Stimulated activated CD8-positive, alpha-beta memory T cell treated with anti-CD3 and anti-CD28 coated beads, Interleukin-7, amount 100 ng/mL, for 24 hours (primary cell): ENCODE results near the gene IGSF5.

Experiments used
- DNase-seq: peaks from one replicate; pipeline ENCODE4 v3.0.0-alpha.2; 2020; ENCODE audit warnings: low read depth

IGSF5 gene

GRCh38 chr21:39825250-39825649 lies 80.3 kb downstream of the IGSF5 start:
- DNase-seq = no peak

DNA sequence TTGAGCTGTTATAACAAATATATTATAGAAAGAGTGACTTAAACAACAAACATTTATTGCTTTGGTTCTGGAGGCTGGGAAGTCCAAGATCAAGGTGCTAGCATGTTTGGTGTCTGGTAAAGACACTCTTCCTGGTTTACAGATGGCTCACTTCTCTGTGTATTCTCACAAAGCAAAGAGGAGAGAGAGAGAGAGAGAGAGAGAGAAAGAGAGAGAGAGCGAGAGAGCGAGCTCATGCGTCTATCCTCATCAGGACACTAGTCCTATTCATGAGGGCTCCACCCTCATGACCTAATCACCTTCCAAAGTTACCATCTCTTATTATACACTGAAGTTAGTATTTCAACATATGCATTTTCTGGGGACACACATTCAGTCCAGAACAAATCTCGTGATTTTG lies 89.6 kb downstream of the IGSF5 start:
- DNase-seq = no peak

DNA sequence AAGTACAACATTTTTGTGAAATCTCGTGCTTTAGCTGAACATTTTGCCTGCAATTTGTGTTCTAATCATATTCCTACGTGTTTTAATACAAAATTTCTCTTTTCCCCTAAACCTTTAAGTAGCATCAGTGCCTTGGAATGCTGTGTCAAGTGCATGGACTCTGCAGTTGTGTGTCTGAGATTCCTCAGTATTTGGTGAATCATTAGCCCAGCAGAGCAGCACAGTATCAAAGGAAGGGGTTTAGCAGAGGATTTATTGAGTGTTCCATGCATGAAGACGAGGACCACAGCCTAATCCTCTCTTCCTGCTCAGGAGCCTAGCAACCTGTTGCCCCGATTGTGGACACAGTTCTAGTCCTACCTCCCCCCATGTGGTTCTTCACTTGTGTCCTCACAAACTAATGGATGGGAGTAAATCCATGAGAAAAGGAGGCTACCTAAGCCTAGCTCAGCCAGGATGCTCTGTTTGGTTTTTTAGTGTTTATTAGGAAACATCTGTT lies 92.9 kb downstream of the IGSF5 start:
- no peak for DNase-seq

GRCh38 chr21:39840373-39841097 lies 95.6 kb downstream of the IGSF5 start:
- no peak for DNase-seq

- DNase-seq = no peak
These were observed 97.9 kb downstream of the IGSF5 start for GRCh38 chr21:39842741-39843459.

DNA sequence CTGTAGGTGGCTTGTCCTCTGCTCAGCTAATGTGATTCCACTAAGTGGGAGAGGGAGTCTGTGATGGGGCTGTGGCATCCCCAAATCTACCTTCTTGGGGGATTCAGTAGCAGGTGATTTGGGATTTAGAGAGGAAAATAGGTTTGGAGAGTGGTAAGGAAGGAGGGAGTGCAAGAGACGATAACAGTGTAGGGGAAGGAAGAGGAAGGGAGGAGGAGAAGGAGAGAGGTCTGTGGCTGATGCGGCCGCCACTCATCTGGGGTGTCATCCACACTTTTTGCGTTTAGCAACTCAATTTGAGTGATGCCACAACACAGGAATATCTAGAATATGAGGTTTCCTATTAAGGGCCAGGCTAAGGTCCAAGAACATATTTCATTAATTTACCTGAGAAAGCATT lies 98.5 kb downstream of the IGSF5 start:
- DNase-seq = no peak

GRCh38 chr21:39843916-39844315 lies 98.9 kb downstream of the IGSF5 start:
- no peak for DNase-seq

- no peak for DNase-seq
These were observed 100.7 kb downstream of the IGSF5 start for GRCh38 chr21:39845571-39846130.

- no peak for DNase-seq
These were observed 102.9 kb downstream of the IGSF5 start for GRCh38 chr21:39847877-39848276.

GRCh38 chr21:39849014-39849655 lies 104.2 kb downstream of the IGSF5 start:
- DNase-seq = no peak

GRCh38 chr21:39850333-39850732 lies 105.3 kb downstream of the IGSF5 start:
- no peak for DNase-seq

- no peak for DNase-seq
These were observed 106.1 kb downstream of the IGSF5 start for GRCh38 chr21:39851002-39851618.
